ENCODE data around the gene CLDN6.

DNA sequence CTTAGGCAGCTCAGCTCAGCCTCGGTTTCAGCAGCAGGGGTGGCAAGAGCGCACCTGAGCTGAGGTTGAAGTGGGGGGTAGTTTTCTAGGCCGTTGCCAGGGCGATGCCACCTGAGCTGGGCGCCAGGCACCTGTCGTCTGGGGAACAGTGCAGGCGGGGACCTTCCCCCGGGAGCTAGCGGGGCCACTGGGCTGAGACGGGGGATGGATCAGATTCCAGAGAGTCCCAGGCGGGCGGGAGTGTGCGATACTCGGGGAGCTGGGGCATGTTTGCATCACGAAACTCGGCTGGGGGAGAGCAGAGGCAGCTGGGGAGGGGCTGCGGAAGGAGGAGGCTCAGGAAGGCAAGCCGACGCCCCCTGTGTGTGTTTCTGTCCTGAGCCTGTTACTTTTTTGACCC, 5.7 kb downstream of the CLDN6 start:
- TF ChIP-seq, protein P1, sequence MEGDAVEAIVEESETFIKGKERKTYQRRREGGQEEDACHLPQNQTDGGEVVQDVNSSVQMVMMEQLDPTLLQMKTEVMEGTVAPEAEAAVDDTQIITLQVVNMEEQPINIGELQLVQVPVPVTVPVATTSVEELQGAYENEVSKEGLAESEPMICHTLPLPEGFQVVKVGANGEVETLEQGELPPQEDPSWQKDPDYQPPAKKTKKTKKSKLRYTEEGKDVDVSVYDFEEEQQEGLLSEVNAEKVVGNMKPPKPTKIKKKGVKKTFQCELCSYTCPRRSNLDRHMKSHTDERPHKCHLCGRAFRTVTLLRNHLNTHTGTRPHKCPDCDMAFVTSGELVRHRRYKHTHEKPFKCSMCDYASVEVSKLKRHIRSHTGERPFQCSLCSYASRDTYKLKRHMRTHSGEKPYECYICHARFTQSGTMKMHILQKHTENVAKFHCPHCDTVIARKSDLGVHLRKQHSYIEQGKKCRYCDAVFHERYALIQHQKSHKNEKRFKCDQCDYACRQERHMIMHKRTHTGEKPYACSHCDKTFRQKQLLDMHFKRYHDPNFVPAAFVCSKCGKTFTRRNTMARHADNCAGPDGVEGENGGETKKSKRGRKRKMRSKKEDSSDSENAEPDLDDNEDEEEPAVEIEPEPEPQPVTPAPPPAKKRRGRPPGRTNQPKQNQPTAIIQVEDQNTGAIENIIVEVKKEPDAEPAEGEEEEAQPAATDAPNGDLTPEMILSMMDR (conservative IDR thresholded peaks at IDR 0.05; ENCODE audit: low read length), result no peak
- TF ChIP-seq EZH2phosphoT487 (IDR thresholded peaks at IDR 0.05; ENCODE audit: borderline replicate concordance, low read depth, low read length), result no peak
